HG02642 (cell line): ENCODE data around the gene SF3A1.

ENCODE experiments used
- ATAC-seq: cut with Tn5 transposase; IDR thresholded peaks from one replicate; pipeline ENCODE4 v1.9.1; 2021; ENCODE audit warnings: mild to moderate bottlenecking; ENCODE audit not compliant: unreplicated experiment, poor library complexity

The SF3A1 gene

GRCh38 chr22:30326706-30327362 is 29.9 kb downstream of the SF3A1 start, which contains the start of gene TBC1D10A:
Gene TBC1D10A (minus strand): TSS chr22:30326941. CDS start chr22:30326881, 60 bp downstream.
- ATAC-seq, result peak; percentile 90

- ATAC-seq, result peak; percentile 33
Observed at GRCh38 chr22:30326255-30326705, 30.4 kb downstream of the SF3A1 start.

- ATAC-seq, result no peak
Observed at GRCh38 chr22:30325724-30326254, 30.9 kb downstream of the SF3A1 start.

- ATAC-seq, result no peak
Observed at GRCh38 chr22:30325065-30325720, 31.5 kb downstream of the SF3A1 start.

GRCh38 chr22:30324014-30324730 is 32.5 kb downstream of the SF3A1 start:
- no peak for ATAC-seq

- ATAC-seq, result no peak
Observed at GRCh38 chr22:30323246-30323645, 33.4 kb downstream of the SF3A1 start.

- ATAC-seq, result no peak
Observed at GRCh38 chr22:30321461-30321860, 35.2 kb downstream of the SF3A1 start.

- ATAC-seq, result no peak
Observed at GRCh38 chr22:30320021-30320556, 36.6 kb downstream of the SF3A1 start.

GRCh38 chr22:30318799-30319419 is 37.8 kb downstream of the SF3A1 start:
- ATAC-seq, result no peak

GRCh38 chr22:30317778-30318177 is 38.9 kb downstream of the SF3A1 start:
- ATAC-seq, result no peak

GRCh38 chr22:30315962-30316576 is 40.6 kb downstream of the SF3A1 start:
- no peak for ATAC-seq

GRCh38 chr22:30314915-30315314 is 41.8 kb downstream of the SF3A1 start:
- ATAC-seq, result no peak

- ATAC-seq, result no peak
Observed at GRCh38 chr22:30313527-30314363, 42.9 kb downstream of the SF3A1 start.

GRCh38 chr22:30312053-30312452 is 44.6 kb downstream of the SF3A1 start:
- no peak for ATAC-seq

GRCh38 chr22:30310881-30311771 is 45.6 kb downstream of the SF3A1 start:
- ATAC-seq, result no peak

GRCh38 chr22:30309951-30310741 is 46.5 kb downstream of the SF3A1 start:
- ATAC-seq, result peak; percentile 33

- ATAC-seq, result peak; percentile 46
Observed at GRCh38 chr22:30308518-30309230, 48.0 kb downstream of the SF3A1 start.
